ENCODE measurements around the gene HCFC1. TPM values are rescaled to one million over a fixed set of nuclear protein-coding genes. Genes with fewer than 3 reads are reported as not detected.
A peak's percentile ranks its signal among the peaks of the same experiment; 100 is the strongest.

Gene HCFC1
- total RNA-seq, 1 donor from 2014 or later: 73.9 TPM

- no peak for DNase-seq (ENCODE audit: low spot score)
Observed at GRCh38 chrX:153939573-153939972, 32.0 kb downstream of the HCFC1 start.

GRCh38 chrX:153938226-153938786, 33.3 kb downstream of the HCFC1 start:
- no peak for DNase-seq (ENCODE audit: low spot score)

GRCh38 chrX:153937056-153937455, 34.6 kb downstream of the HCFC1 start:
- DNase-seq (ENCODE audit: low spot score): no peak

- no peak for DNase-seq (ENCODE audit: low spot score)
Observed at GRCh38 chrX:153935326-153935851, 36.2 kb downstream of the HCFC1 start.

GRCh38 chrX:153934762-153935325, 36.8 kb downstream of the HCFC1 start, which contains the start of gene NAA10:
Gene NAA10, minus strand, starts transcription at chrX:153935037. Its CDS starts 133 bp downstream, at chrX:153934904.
- no peak for DNase-seq (ENCODE audit: low spot score)

GRCh38 chrX:153934148-153934761, 37.4 kb downstream of the HCFC1 start:
- DNase-seq (ENCODE audit: low spot score): no peak

GRCh38 chrX:153933748-153934147, 37.9 kb downstream of the HCFC1 start:
- no peak for DNase-seq (ENCODE audit: low spot score)

- no peak for DNase-seq (ENCODE audit: low spot score)
Observed at GRCh38 chrX:153932220-153932915, 39.2 kb downstream of the HCFC1 start.

GRCh38 chrX:153931748-153932147, 39.9 kb downstream of the HCFC1 start:
- DNase-seq (ENCODE audit: low spot score): no peak

- no peak for DNase-seq (ENCODE audit: low spot score)
Observed at GRCh38 chrX:153931151-153931550, 40.5 kb downstream of the HCFC1 start.

- DNase-seq (ENCODE audit: low spot score): no peak
Observed at GRCh38 chrX:153930011-153930910, 41.4 kb downstream of the HCFC1 start.

GRCh38 chrX:153929576-153929975, 42.0 kb downstream of the HCFC1 start:
- no peak for DNase-seq (ENCODE audit: low spot score)

- DNase-seq (ENCODE audit: low spot score): no peak
Observed at GRCh38 chrX:153928846-153929245, 42.8 kb downstream of the HCFC1 start.

- DNase-seq (ENCODE audit: low spot score): peak; percentile 96
Observed at GRCh38 chrX:153927922-153928760, 43.5 kb downstream of the HCFC1 start.

GRCh38 chrX:153927672-153927921, 44.0 kb downstream of the HCFC1 start:
- DNase-seq (ENCODE audit: low spot score): no peak

- DNase-seq (ENCODE audit: low spot score): peak; percentile 66
Observed at GRCh38 chrX:153926858-153927671, 44.6 kb downstream of the HCFC1 start.

GRCh38 chrX:153926552-153926857, 45.1 kb downstream of the HCFC1 start:
- DNase-seq (ENCODE audit: low spot score): no peak

GRCh38 chrX:153925739-153926551, 45.7 kb downstream of the HCFC1 start, which contains the start of gene ARHGAP4:
Gene ARHGAP4, minus strand, starts transcription at chrX:153926264. Its CDS starts 62 bp downstream, at chrX:153926202.
- no peak for DNase-seq (ENCODE audit: low spot score)

- no peak for DNase-seq (ENCODE audit: low spot score)
Observed at GRCh38 chrX:153925387-153925738, 46.3 kb downstream of the HCFC1 start.
